Ovary (tissue), 9 donors: ENCODE data around the gene STPG4. TPM values are rescaled to one million over a fixed set of nuclear protein-coding genes. Genes with fewer than 3 reads are reported as not detected.
A peak's percentile ranks its signal among the peaks of the same experiment; 100 is the strongest.

Experiments used
- DNase-seq, 5 donors: peaks; one replicate each; pipeline ENCODE4 v3.0.0-alpha.2; 2019 to 2020
- H3K27ac ChIP-seq, 2 donors: fragments of 200-600 bp; one replicate each; pipeline versions ENCODE4 v1.5.1 to v1.8.0; 2019 to 2022
- H3K27me3 ChIP-seq: fragments of 200-600 bp; one replicate; pipeline ENCODE4 v1.8.0; 2022
- H3K36me3 ChIP-seq: fragments of 200-600 bp; sonication (generic); one replicate; pipeline ENCODE4 v1.5.1; 2019
- H3K4me1 ChIP-seq: one replicate; pipeline ENCODE4 v1.8.1; 2013; ENCODE audit warnings: mild to moderate bottlenecking, moderate library complexity; ENCODE audit not compliant: insufficient read depth
- H3K4me3 ChIP-seq: fragments of 200-600 bp; sonication (generic); one replicate; pipeline ENCODE4 v1.5.1; 2017
- H3K9me3 ChIP-seq, 2 donors: fragments of 200-600 bp in 1 of 2; sonication (generic) in 1 of 2; one replicate each; pipeline versions ENCODE4 v1.5.1 to v1.8.1; 2013 to 2019; ENCODE audit warnings: mild to moderate bottlenecking in 1 of 2, moderate library complexity in 1 of 2
- CTCF ChIP-seq, 3 donors: fragments of 450-650 bp in 2 of 3; fragments of 200-600 bp in 1 of 3; IDR thresholded peaks; one replicate each; pipeline versions ENCODE4 v1.5.1 to v1.8.0; 2016 to 2022; ENCODE audit warnings: antibody characterized with exemption in 3 of 3, mild to moderate bottlenecking in 1 of 3
- EP300 ChIP-seq: sonication (generic); formaldehyde crosslinking; IDR thresholded peaks from one replicate; pipeline ENCODE4 v1.6.1; 2017; ENCODE audit warnings: antibody characterized with exemption
- POLR2A ChIP-seq: fragments of 450-650 bp; IDR thresholded peaks from one replicate; pipeline ENCODE4 v1.6.1; 2017; ENCODE audit warnings: antibody characterized with exemption, mild to moderate bottlenecking, moderate library complexity
- WGBS, 3 donors: extraction: QIAGEN DNeasy Blood & Tissue Kit in 1 of 3; methylation state at CpG; one replicate each; pipeline versions ENCODE4 v1.1.5 to v1.1.7; 2013 to 2017; 5-methylcytosine and 5-hydroxymethylcytosine counted together
- intact Hi-C, 4 donors: fragments of 100-400 bp; cut with DNase I; formaldehyde crosslinking; loops; one replicate each; pipeline versions ENCODE4 v1.11.0 to v1.15.1; 2022 to 2023
- polyA plus RNA-seq, 2 donors: library from polyadenylated mRNA; stranded (reverse); fragments of 200-250 nt in 1 of 2; fragments of 350-450 nt in 1 of 2; fragmentation: Illumina TruSeq in 1 of 2; extraction: RNeasy Lipid Tissue Mini Kit (QIAGEN cat#74804) in 1 of 2; gene quantifications; one replicate each; pipeline ENCODE4 v1.2.3, GENCODE V29; 2013 to 2014
- total RNA-seq, 7 donors: library from RNA; depleted of rRNA in 2 of 7; stranded (reverse); fragments of >200 nt in 2 of 7; fragmentation: NEBNext Ultra II Directional in 3 of 7; extraction: Animal tissue kit (Norgen Biotek cat#: 25700) in 3 of 7; gene quantifications; one replicate each; pipeline versions ENCODE4 v1.1.0 to v1.2.4, GENCODE V29; 2016 to 2023
- donor health status: DM: no; HTN: no; CAD: no; lungs with moderate emphysema.
- donor health status: DM: no; HTN: no; CAD: no.
- donor health status: Bipolar disorder and iron deficiency.
- donor health status: DM: yes; HTN: yes; CAD: no.
- donor health status: DM: no; HTN: no; CAD: no.
- donor health status: DM: yes; HTN: yes; CAD: no.

STPG4 gene
- total and polyA plus RNA-seq, 9 donors, result 0.17 to 0.35 TPM; not detected in 7

- peaks cover 15% of the 10 kb centered on the region for H3K4me1 ChIP-seq
- WGBS, 3 donors, result 90 to 99% (median 93%) methylated on average over 5 of the region's 5 CpGs
- intact Hi-C loops, result no loop called here
- no peaks in the 10 kb centered on the region for H3K27me3 ChIP-seq
- H3K36me3 ChIP-seq, result no peaks in the 10 kb centered on the region
- H3K27ac ChIP-seq, result no peak overlapping the region
- no peak for DNase-seq
- no peak overlapping the region for H3K4me3 ChIP-seq
- TF ChIP-seq EP300, result no peak
- no peak for TF ChIP-seq CTCF (IDR thresholded peaks at IDR 0.05)
- TF ChIP-seq POLR2A, result no peak
- H3K9me3 ChIP-seq, result no peaks in the 10 kb centered on the region
Measured at GRCh38 chr2:47046271-47046670, 108.8 kb downstream of the STPG4 start.

GRCh38 chr2:47043891-47044239 lies 111.2 kb downstream of the STPG4 start:
- 45 to 48% (median 45%) methylated on average over 4 of the region's 4 CpGs for WGBS, 3 donors
- Histone ChIP-seq H3K27me3 (no peaks in the 10 kb centered on the region), H3K4me3 (no peak overlapping the region), H3K36me3 (no peaks in the 10 kb centered on the region), H3K27ac (peak overlapping the region in 1 of 2 donors; percentile 73), H3K4me1 (peaks cover 26% of the 10 kb centered on the region), H3K9me3 (no peaks in the 10 kb centered on the region)
- TF ChIP-seq POLR2A, result no peak
- no peak for TF ChIP-seq CTCF (IDR thresholded peaks at IDR 0.05)
- no peak for TF ChIP-seq EP300
- no peak for DNase-seq
- intact Hi-C loops, result no loop called here

GRCh38 chr2:47043142-47043890 lies 111.8 kb downstream of the STPG4 start:
- Histone ChIP-seq H3K4me1 (peaks cover 26% of the 10 kb centered on the region), H3K9me3 (no peaks in the 10 kb centered on the region), H3K27me3 (no peaks in the 10 kb centered on the region), H3K36me3 (no peaks in the 10 kb centered on the region), H3K27ac (peak overlapping the region in 1 of 2 donors; percentile 73), H3K4me3 (no peak overlapping the region)
- peak; percentile 61 to 78 (median 70) for DNase-seq
- 15 to 30% (median 19%) methylated on average over 8 of the region's 8 CpGs for WGBS, 3 donors
- no peak for TF ChIP-seq POLR2A
- no peak for TF ChIP-seq CTCF (IDR thresholded peaks at IDR 0.05)
- no peak for TF ChIP-seq EP300
- intact Hi-C loops, result no loop called here

- Histone ChIP-seq H3K9me3 (no peaks in the 10 kb centered on the region), H3K27me3 (no peaks in the 10 kb centered on the region), H3K36me3 (no peaks in the 10 kb centered on the region), H3K27ac (peak overlapping the region in 1 of 2 donors; percentile 73), H3K4me3 (no peak overlapping the region), H3K4me1 (peaks cover 26% of the 10 kb centered on the region)
- no peak for TF ChIP-seq POLR2A
- no peak for TF ChIP-seq CTCF (IDR thresholded peaks at IDR 0.05)
- TF ChIP-seq EP300, result no peak
- no peak for DNase-seq
- 76 to 81% (median 80%) methylated on average over 11 of the region's 11 CpGs for WGBS, 3 donors
- intact Hi-C loops, result no loop called here
Measured at GRCh38 chr2:47041891-47042684, 113.0 kb downstream of the STPG4 start.
